ENCODE data around the gene CNKSR1. TPM values are rescaled to one million over a fixed set of nuclear protein-coding genes. Genes with fewer than 3 reads are reported as not detected.

Gene CNKSR1
- total RNA-seq, result 10 to 100 TPM; 37.3 to 45.6 TPM
- long read RNA-seq, partial matches to known transcripts, result 16 of 22 reads
- long read RNA-seq, other reads (novel, unspliced or antisense), result 1 of 22 reads

GRCh38 chr1:26177182-26177684, at the start of gene CNKSR1:
Gene CNKSR1, plus strand, starts transcription at chr1:26177491. Its CDS starts 57 bp downstream, at chr1:26177548.
- intact Hi-C loops (cut with DNase I, micrococcal nuclease), result loop anchor here in 1 of 2 donors (10.0 kb wide), 1 partner anchor 58 kb away; the partner anchor contains the start of gene CEP85
- DNase-seq, result peak; percentile 88 to 93

GRCh38 chr1:26129778-26130177, 47.5 kb upstream of the CNKSR1 start:
- intact Hi-C loops (cut with DNase I, micrococcal nuclease), result no loop called here
- DNase-seq (no peak), ATAC-seq (no peak)

More at GRCh38 chr1:26177182-26177684, at the start of gene CNKSR1:
- peak; percentile 95 for ATAC-seq

- intact Hi-C loops (cut with DNase I, micrococcal nuclease), result no loop called here
- DNase-seq (no peak), ATAC-seq (no peak)
Observed at GRCh38 chr1:26130695-26131094, 46.6 kb upstream of the CNKSR1 start.

- intact Hi-C loops (cut with DNase I, micrococcal nuclease), result no loop called here
- no peak for DNase-seq
- ATAC-seq, result no peak
Observed at GRCh38 chr1:26132128-26132833, 45.0 kb upstream of the CNKSR1 start.

- no peak for ATAC-seq
- DNase-seq, result no peak
- intact Hi-C loops (cut with DNase I, micrococcal nuclease), result no loop called here
Observed at GRCh38 chr1:26132834-26133167, 44.5 kb upstream of the CNKSR1 start.

GRCh38 chr1:26134466-26134865, 42.8 kb upstream of the CNKSR1 start:
- intact Hi-C loops (cut with DNase I, micrococcal nuclease), result no loop called here
- DNase-seq, result no peak
- ATAC-seq, result no peak

GRCh38 chr1:26138974-26139558, 38.2 kb upstream of the CNKSR1 start:
- intact Hi-C loops (cut with DNase I, micrococcal nuclease), result no loop called here
- ATAC-seq, result no peak
- no peak for DNase-seq

- DNase-seq (no peak), ATAC-seq (no peak)
- intact Hi-C loops (cut with DNase I, micrococcal nuclease), result no loop called here
Observed at GRCh38 chr1:26142159-26142558, 35.1 kb upstream of the CNKSR1 start.

- peak; percentile 99 for ATAC-seq
- peak; percentile 77 to 88 for DNase-seq
- intact Hi-C loops (cut with DNase I, micrococcal nuclease), result loop anchor here (2.0 to 5.0 kb wide), 3 partner anchors 40 to 108 kb away; no protein-coding TSS in a partner anchor
Observed at GRCh38 chr1:26145041-26145959, 32.0 kb upstream of the CNKSR1 start.

- DNase-seq, result no peak
- intact Hi-C loops (cut with DNase I, micrococcal nuclease), result loop anchor here (2.0 to 5.0 kb wide), 3 partner anchors 41 to 109 kb away; no protein-coding TSS in a partner anchor
- no peak for ATAC-seq
Observed at GRCh38 chr1:26145960-26146294, 31.4 kb upstream of the CNKSR1 start.

- DNase-seq, result no peak
- ATAC-seq, result no peak
- intact Hi-C loops (cut with DNase I, micrococcal nuclease), result loop anchor here (5.0 kb wide), 2 partner anchors 47 to 112 kb away; no protein-coding TSS in a partner anchor
Observed at GRCh38 chr1:26148887-26149286, 28.4 kb upstream of the CNKSR1 start.

- DNase-seq, result no peak
- intact Hi-C loops (cut with DNase I, micrococcal nuclease), result no loop called here
- no peak for ATAC-seq
Observed at GRCh38 chr1:26153966-26154532, 23.2 kb upstream of the CNKSR1 start.

- no peak for DNase-seq
- no peak for ATAC-seq
- intact Hi-C loops (cut with DNase I, micrococcal nuclease), result no loop called here
Observed at GRCh38 chr1:26154750-26155149, 22.5 kb upstream of the CNKSR1 start.

GRCh38 chr1:26155370-26156284, 21.7 kb upstream of the CNKSR1 start:
- ATAC-seq (no peak), DNase-seq (no peak)
- intact Hi-C loops (cut with DNase I, micrococcal nuclease), result no loop called here

- intact Hi-C loops (cut with DNase I, micrococcal nuclease), result no loop called here
- no peak for ATAC-seq
- no peak for DNase-seq
Observed at GRCh38 chr1:26156285-26157038, 20.8 kb upstream of the CNKSR1 start.

GRCh38 chr1:26158271-26158907, 18.9 kb upstream of the CNKSR1 start:
- ATAC-seq (no peak), DNase-seq (no peak)
- intact Hi-C loops (cut with DNase I, micrococcal nuclease), result no loop called here
